ENCODE data around the gene GULP1.

DNA sequence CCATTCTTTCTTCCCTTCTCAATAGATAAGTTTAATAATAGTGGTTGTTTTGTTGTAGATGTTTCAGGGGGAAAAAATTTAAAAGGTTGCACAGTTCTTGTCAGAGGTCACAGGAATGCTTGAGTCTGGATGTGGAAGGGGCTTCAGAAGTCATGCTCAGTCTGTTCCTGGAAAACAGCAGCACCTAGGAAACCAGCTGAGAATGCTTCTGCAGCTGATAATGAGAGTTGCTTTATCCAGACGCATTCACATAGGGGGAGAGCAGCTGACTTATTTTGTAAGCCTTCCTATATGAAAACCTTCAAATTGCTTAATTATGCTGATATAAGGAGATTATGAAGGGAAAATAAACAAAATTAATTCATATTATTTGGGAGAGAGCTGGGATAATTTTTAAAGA, 235.5 kb downstream of the GULP1 start:
- TF ChIP-seq MXI1 (conservative IDR thresholded peaks at IDR 0.05; ENCODE audit: poor library complexity, severe bottlenecking) (no peak), POLR2AphosphoS5 (IDR thresholded peaks at IDR 0.05) (no peak), EP300 (conservative IDR thresholded peaks at IDR 0.05; ENCODE audit: poor library complexity, severe bottlenecking) (no peak), EZH2 (IDR thresholded peaks at IDR 0.05; ENCODE audit: borderline replicate concordance, insufficient read depth, low read length, poor library complexity, severe bottlenecking) (no peak), TAF1 (IDR thresholded peaks at IDR 0.05; ENCODE audit: low read depth) (no peak), SMC3 (conservative IDR thresholded peaks at IDR 0.05; ENCODE audit: poor library complexity) (no peak), RAD21 (conservative IDR thresholded peaks at IDR 0.05) (no peak)
- TF ChIP-seq, protein P1, sequence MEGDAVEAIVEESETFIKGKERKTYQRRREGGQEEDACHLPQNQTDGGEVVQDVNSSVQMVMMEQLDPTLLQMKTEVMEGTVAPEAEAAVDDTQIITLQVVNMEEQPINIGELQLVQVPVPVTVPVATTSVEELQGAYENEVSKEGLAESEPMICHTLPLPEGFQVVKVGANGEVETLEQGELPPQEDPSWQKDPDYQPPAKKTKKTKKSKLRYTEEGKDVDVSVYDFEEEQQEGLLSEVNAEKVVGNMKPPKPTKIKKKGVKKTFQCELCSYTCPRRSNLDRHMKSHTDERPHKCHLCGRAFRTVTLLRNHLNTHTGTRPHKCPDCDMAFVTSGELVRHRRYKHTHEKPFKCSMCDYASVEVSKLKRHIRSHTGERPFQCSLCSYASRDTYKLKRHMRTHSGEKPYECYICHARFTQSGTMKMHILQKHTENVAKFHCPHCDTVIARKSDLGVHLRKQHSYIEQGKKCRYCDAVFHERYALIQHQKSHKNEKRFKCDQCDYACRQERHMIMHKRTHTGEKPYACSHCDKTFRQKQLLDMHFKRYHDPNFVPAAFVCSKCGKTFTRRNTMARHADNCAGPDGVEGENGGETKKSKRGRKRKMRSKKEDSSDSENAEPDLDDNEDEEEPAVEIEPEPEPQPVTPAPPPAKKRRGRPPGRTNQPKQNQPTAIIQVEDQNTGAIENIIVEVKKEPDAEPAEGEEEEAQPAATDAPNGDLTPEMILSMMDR (IDR thresholded peaks at IDR 0.05; ENCODE audit: poor library complexity, severe bottlenecking) = no peak
- TF ChIP-seq, protein P2, sequence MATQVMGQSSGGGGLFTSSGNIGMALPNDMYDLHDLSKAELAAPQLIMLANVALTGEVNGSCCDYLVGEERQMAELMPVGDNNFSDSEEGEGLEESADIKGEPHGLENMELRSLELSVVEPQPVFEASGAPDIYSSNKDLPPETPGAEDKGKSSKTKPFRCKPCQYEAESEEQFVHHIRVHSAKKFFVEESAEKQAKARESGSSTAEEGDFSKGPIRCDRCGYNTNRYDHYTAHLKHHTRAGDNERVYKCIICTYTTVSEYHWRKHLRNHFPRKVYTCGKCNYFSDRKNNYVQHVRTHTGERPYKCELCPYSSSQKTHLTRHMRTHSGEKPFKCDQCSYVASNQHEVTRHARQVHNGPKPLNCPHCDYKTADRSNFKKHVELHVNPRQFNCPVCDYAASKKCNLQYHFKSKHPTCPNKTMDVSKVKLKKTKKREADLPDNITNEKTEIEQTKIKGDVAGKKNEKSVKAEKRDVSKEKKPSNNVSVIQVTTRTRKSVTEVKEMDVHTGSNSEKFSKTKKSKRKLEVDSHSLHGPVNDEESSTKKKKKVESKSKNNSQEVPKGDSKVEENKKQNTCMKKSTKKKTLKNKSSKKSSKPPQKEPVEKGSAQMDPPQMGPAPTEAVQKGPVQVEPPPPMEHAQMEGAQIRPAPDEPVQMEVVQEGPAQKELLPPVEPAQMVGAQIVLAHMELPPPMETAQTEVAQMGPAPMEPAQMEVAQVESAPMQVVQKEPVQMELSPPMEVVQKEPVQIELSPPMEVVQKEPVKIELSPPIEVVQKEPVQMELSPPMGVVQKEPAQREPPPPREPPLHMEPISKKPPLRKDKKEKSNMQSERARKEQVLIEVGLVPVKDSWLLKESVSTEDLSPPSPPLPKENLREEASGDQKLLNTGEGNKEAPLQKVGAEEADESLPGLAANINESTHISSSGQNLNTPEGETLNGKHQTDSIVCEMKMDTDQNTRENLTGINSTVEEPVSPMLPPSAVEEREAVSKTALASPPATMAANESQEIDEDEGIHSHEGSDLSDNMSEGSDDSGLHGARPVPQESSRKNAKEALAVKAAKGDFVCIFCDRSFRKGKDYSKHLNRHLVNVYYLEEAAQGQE (IDR thresholded peaks at IDR 0.05; ENCODE audit: borderline replicate concordance) = no peak

All from neural cell (in vitro differentiated cells).